ENCODE results near the gene ILF2. TPM values are rescaled to one million over a fixed set of nuclear protein-coding genes. Genes with fewer than 3 reads are reported as not detected.

The ILF2 gene
- polyA plus RNA-seq, 1 donor (not counting 4 experiments of a cell fraction or from before 2014, with no cell fraction given): 232 TPM

- no peaks in the 10 kb centered on the region for H3K9me3 ChIP-seq (ENCODE audit: control insufficient read depth, low read depth, low read length)
Observed at GRCh38 chr1:153629343-153629665, 41.5 kb downstream of the ILF2 start.

GRCh38 chr1:153628638-153629342 lies 42.0 kb downstream of the ILF2 start:
- Histone ChIP-seq H3K9ac (ENCODE audit: control insufficient read depth, extremely low read depth, insufficient read depth, low read length) (no peak overlapping the region), H3K4me3 (ENCODE audit: control insufficient read depth in 2 of 3, extremely low read depth in 1 of 3, insufficient read depth in 2 of 3, low read depth in 1 of 3, low read length in 3 of 3) (no peak overlapping the region), H3K36me3 (ENCODE audit: control insufficient read depth in 2 of 2, extremely low read depth in 1 of 2, insufficient read depth in 2 of 2, low read length in 2 of 2) (peaks cover 8 to 15% of the 10 kb centered on the region in 2 experiments), H3K79me2 (ENCODE audit: control insufficient read depth, insufficient read depth, low read length) (peaks cover 17% of the 10 kb centered on the region), H3K27me3 (ENCODE audit: control insufficient read depth, extremely low read depth, insufficient read depth, low read length) (no peaks in the 10 kb centered on the region), H3K4me1 (ENCODE audit: control insufficient read depth, extremely low read depth, insufficient read depth, low read length) (peaks cover 25% of the 10 kb centered on the region), H2AFZ (ENCODE audit: control insufficient read depth, low read length) (no peak overlapping the region), H3K9me3 (ENCODE audit: control insufficient read depth, low read depth, low read length) (no peaks in the 10 kb centered on the region), H3K4me2 (ENCODE audit: control insufficient read depth, extremely low read depth, insufficient read depth, low read depth, low read length) (no peak overlapping the region), H4K20me1 (ENCODE audit: control insufficient read depth, extremely low read depth, insufficient read depth, low read length) (no peaks in the 10 kb centered on the region), H3K27ac (ENCODE audit: control insufficient read depth, insufficient read depth, low read length) (no peak overlapping the region), H3K9me1 (ENCODE audit: control insufficient read depth, extremely low read depth, insufficient read depth, low read length) (peaks cover 6% of the 10 kb centered on the region)
- FAIRE-seq (no peak), DNase-seq (ENCODE audit: low read depth, low spot score) (no peak)
- dilution Hi-C loops (cut with MboI; ENCODE audit: extremely low pct_ligation_motif_present, low sequenced_read_pairs): no loop called here
- TF ChIP-seq CTCF (optimal IDR thresholded peaks at IDR 0.05 in 1 of 3, IDR thresholded peaks at IDR 0.05 in 1 of 3, conservative IDR thresholded peaks at IDR 0.05 in 1 of 3; ENCODE audit: extremely low read depth in 1 of 3, insufficient read depth in 2 of 3, low read length in 3 of 3): no peak
- no peak for TF ChIP-seq EZH2 (IDR thresholded peaks at IDR 0.05; ENCODE audit: low read length)

More at GRCh38 chr1:153629343-153629665, 41.5 kb downstream of the ILF2 start:
- H3K36me3 ChIP-seq (ENCODE audit: control insufficient read depth in 2 of 2, extremely low read depth in 1 of 2, insufficient read depth in 2 of 2, low read length in 2 of 2): peaks cover 7 to 15% of the 10 kb centered on the region in 2 experiments
- FAIRE-seq: no peak
- H3K79me2 ChIP-seq (ENCODE audit: control insufficient read depth, insufficient read depth, low read length): peaks cover 20% of the 10 kb centered on the region
- H3K9me1 ChIP-seq (ENCODE audit: control insufficient read depth, extremely low read depth, insufficient read depth, low read length): peaks cover 6% of the 10 kb centered on the region
- no peak for TF ChIP-seq CTCF (optimal IDR thresholded peaks at IDR 0.05 in 1 of 3, IDR thresholded peaks at IDR 0.05 in 1 of 3, conservative IDR thresholded peaks at IDR 0.05 in 1 of 3; ENCODE audit: extremely low read depth in 1 of 3, insufficient read depth in 2 of 3, low read length in 3 of 3)
- no peak for TF ChIP-seq EZH2 (IDR thresholded peaks at IDR 0.05; ENCODE audit: low read length)
- no peak overlapping the region for H3K27ac ChIP-seq (ENCODE audit: control insufficient read depth, insufficient read depth, low read length)
- H3K27me3 ChIP-seq (ENCODE audit: control insufficient read depth, extremely low read depth, insufficient read depth, low read length): no peaks in the 10 kb centered on the region
- no peak overlapping the region for H3K4me3 ChIP-seq (ENCODE audit: control insufficient read depth in 2 of 3, extremely low read depth in 1 of 3, insufficient read depth in 2 of 3, low read depth in 1 of 3, low read length in 3 of 3)
- H2AFZ ChIP-seq (ENCODE audit: control insufficient read depth, low read length): no peak overlapping the region
- no peak overlapping the region for H3K9ac ChIP-seq (ENCODE audit: control insufficient read depth, extremely low read depth, insufficient read depth, low read length)
- dilution Hi-C loops (cut with MboI; ENCODE audit: extremely low pct_ligation_motif_present, low sequenced_read_pairs): no loop called here
- H3K4me2 ChIP-seq (ENCODE audit: control insufficient read depth, extremely low read depth, insufficient read depth, low read depth, low read length): no peak overlapping the region
- no peaks in the 10 kb centered on the region for H4K20me1 ChIP-seq (ENCODE audit: control insufficient read depth, extremely low read depth, insufficient read depth, low read length)
- DNase-seq (ENCODE audit: low read depth, low spot score): no peak
- peaks cover 25% of the 10 kb centered on the region for H3K4me1 ChIP-seq (ENCODE audit: control insufficient read depth, extremely low read depth, insufficient read depth, low read length)

Data from keratinocyte (primary cell).